Stimulated activated naive CD4-positive, alpha-beta T cell (primary cell): ENCODE measurements around the gene KDM1B.
"Not testable (repeated sequence)": the region's sequence is repeated elsewhere in the genome, so short reads cannot be mapped to it uniquely, and the experiment has no call there.

Source experiments
- DNase-seq, 6 experiments: peaks; one replicate each; lab custom pipeline; 2025; lab: John Stamatoyannopoulos, UW

KDM1B gene

GRCh38 chr6:18189196-18189595, 34.0 kb downstream of the KDM1B start:
- DNase-seq: no peak

GRCh38 chr6:18192026-18192425, 36.8 kb downstream of the KDM1B start:
- no peak for DNase-seq

- DNase-seq: no peak
These were observed 48.6 kb downstream of the KDM1B start for GRCh38 chr6:18203786-18204185.

GRCh38 chr6:18204691-18205090, 49.5 kb downstream of the KDM1B start:
- DNase-seq: no peak

GRCh38 chr6:18206591-18206990, 51.4 kb downstream of the KDM1B start:
- no peak for DNase-seq

GRCh38 chr6:18207438-18207837, 52.2 kb downstream of the KDM1B start:
- no peak for DNase-seq

- no peak for DNase-seq
These were observed 52.7 kb downstream of the KDM1B start for GRCh38 chr6:18207949-18208348.

- not testable (repeated sequence) for DNase-seq
These were observed 53.6 kb downstream of the KDM1B start for GRCh38 chr6:18208778-18209177.

- DNase-seq: no peak
These were observed 54.4 kb downstream of the KDM1B start for GRCh38 chr6:18209539-18210197.

- DNase-seq: no peak
These were observed 55.5 kb downstream of the KDM1B start for GRCh38 chr6:18210707-18211106.

GRCh38 chr6:18211338-18211737, 56.1 kb downstream of the KDM1B start:
- DNase-seq: no peak

- no peak for DNase-seq
These were observed 57.0 kb downstream of the KDM1B start for GRCh38 chr6:18212231-18212630.

- peak in 1 of 6 experiments; percentile 12 for DNase-seq
These were observed 58.2 kb downstream of the KDM1B start for GRCh38 chr6:18213439-18213838.

GRCh38 chr6:18214003-18214402, 58.8 kb downstream of the KDM1B start:
- DNase-seq: no peak

- DNase-seq: no peak
These were observed 60.2 kb downstream of the KDM1B start for GRCh38 chr6:18215436-18215835.

GRCh38 chr6:18216411-18216810, 61.2 kb downstream of the KDM1B start:
- DNase-seq: no peak

- no peak for DNase-seq
These were observed 63.0 kb downstream of the KDM1B start for GRCh38 chr6:18218233-18218632.

GRCh38 chr6:18219591-18219990, 64.4 kb downstream of the KDM1B start:
- DNase-seq: no peak

GRCh38 chr6:18221288-18221615, 66.0 kb downstream of the KDM1B start:
- DNase-seq: no peak

GRCh38 chr6:18226451-18227105, 71.4 kb downstream of the KDM1B start:
- DNase-seq: not testable (repeated sequence)

- not testable (repeated sequence) for DNase-seq
These were observed 71.9 kb downstream of the KDM1B start for GRCh38 chr6:18227166-18227565.

- not testable (repeated sequence) for DNase-seq
These were observed 73.4 kb downstream of the KDM1B start for GRCh38 chr6:18228590-18228989.

GRCh38 chr6:18231856-18232255, 76.6 kb downstream of the KDM1B start:
- DNase-seq: not testable (repeated sequence)

GRCh38 chr6:18233770-18234169, 78.5 kb downstream of the KDM1B start:
- not testable (repeated sequence) for DNase-seq
